Measurements from ENCODE around the gene ZNF549.
A peak's percentile ranks its signal among the peaks of the same experiment; 100 is the strongest.
"Not testable (repeated sequence)": the region's sequence is repeated elsewhere in the genome, so short reads cannot be mapped to it uniquely, and the experiment has no call there.

Gene ZNF549

GRCh38 chr19:57527136-57527881 lies at the start of gene ZNF549:
TSS of gene ZNF549 (plus strand) at chr19:57527356. CDS start at chr19:57527574, 218 bp downstream.
- Histone ChIP-seq H3K36me3 (ENCODE audit: control insufficient read depth, insufficient read depth, low read length, severe bottlenecking) (peaks cover 16% of the 10 kb centered on the region), H3K9me3 (ENCODE audit: control insufficient read depth, low read length) (peaks cover 7% of the 10 kb centered on the region), H3K4me1 (ENCODE audit: control insufficient read depth, insufficient read depth, low read length) (peaks cover 9% of the 10 kb centered on the region), H3K27me3 (replicated peaks; ENCODE audit: control insufficient read depth, insufficient read depth, low read length) (no peaks in the 10 kb centered on the region), H3K4me3 (ENCODE audit: low read length) (peak within 1 kb of the TSS; percentile 96), H3K9ac (ENCODE audit: low read length) (peak within 1 kb of the TSS; percentile 93)
- DNase-seq (ENCODE audit: low read depth), result peak; percentile 97

GRCh38 chr19:57487477-57488298 lies 39.5 kb upstream of the ZNF549 start, which contains the start of gene ZNF419:
TSS of gene ZNF419 (plus strand) at chr19:57487750. CDS start at chr19:57487951, 201 bp downstream.
- not testable (repeated sequence) for H3K27me3 ChIP-seq (replicated peaks; ENCODE audit: control insufficient read depth, insufficient read depth, low read length); H3K9me3 ChIP-seq (ENCODE audit: control insufficient read depth, low read length); H3K4me1 ChIP-seq (ENCODE audit: control insufficient read depth, insufficient read depth, low read length)
- Histone ChIP-seq H3K9ac (ENCODE audit: low read length) (peak within 1 kb of the TSS; percentile 91), H3K4me3 (ENCODE audit: low read length) (peak within 1 kb of the TSS; percentile 98), H3K36me3 (ENCODE audit: control insufficient read depth, insufficient read depth, low read length, severe bottlenecking) (peaks cover 26% of the 10 kb centered on the region)
- DNase-seq (ENCODE audit: low read depth), result peak; percentile 97

- not testable (repeated sequence) for H3K4me1 ChIP-seq (ENCODE audit: control insufficient read depth, insufficient read depth, low read length); H3K9me3 ChIP-seq (ENCODE audit: control insufficient read depth, low read length); H3K27me3 ChIP-seq (replicated peaks; ENCODE audit: control insufficient read depth, insufficient read depth, low read length)
- peaks cover 32% of the 10 kb centered on the region for H3K36me3 ChIP-seq (ENCODE audit: control insufficient read depth, insufficient read depth, low read length, severe bottlenecking)
- DNase-seq (ENCODE audit: low read depth), result peak; percentile 59
- H3K9ac ChIP-seq (ENCODE audit: low read length), result peak overlapping the region; percentile 59
- H3K4me3 ChIP-seq (ENCODE audit: low read length), result peak overlapping the region; percentile 79
Measured at GRCh38 chr19:57488299-57488644, 38.9 kb upstream of the ZNF549 start.

DNA sequence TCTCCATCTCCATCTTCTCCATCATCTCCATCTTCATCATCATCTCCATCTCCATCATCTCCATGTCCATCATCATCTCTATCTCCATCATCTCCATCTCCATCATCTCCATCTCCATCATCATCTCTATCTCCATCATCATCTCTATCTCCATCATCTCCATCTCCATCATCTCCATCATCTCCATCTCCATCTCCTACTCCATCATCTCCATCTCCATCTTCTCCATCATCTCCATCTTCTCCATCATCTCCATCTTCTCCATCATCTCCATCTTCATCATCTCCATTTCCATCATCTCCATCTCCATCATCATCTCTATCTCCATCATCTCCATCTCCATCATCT lies 27.9 kb upstream of the ZNF549 start:
- H3K9ac ChIP-seq (ENCODE audit: low read length); H3K27me3 ChIP-seq (replicated peaks; ENCODE audit: control insufficient read depth, insufficient read depth, low read length): not testable (repeated sequence)

DNA sequence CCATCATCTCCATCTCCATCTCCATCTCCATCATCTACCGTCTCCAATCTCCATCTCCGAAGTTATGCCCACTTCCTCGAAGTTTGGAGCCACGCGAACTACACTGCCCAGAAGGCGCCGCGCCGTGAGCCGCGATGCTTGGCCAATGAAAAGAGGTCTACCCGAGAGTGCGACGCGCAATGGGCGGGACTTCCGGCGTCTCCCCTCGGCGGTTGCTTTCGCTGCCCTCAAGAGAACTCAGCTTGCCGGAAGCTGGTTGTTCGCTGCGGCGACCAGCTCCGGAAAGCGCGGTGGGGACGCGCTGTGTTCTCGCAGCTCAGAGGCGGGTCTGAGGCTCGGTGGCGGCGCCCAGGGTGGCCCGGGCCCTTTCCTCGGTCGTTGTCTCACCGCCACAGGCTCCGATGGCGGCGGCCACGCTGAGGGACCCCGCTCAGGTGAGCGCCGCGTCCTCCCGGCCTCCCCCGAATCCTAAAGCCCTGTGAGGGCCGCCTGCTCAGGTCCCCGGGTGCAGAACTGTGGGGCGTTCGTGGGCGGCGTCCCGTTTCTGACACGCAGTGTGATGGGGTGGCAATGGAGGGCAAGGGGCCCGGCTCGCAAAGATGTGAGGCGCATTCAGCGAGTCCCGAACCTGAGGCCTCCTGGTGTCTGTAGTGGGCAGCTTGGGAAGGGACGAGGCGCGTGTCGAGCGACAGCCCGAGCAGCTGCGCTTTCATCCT lies 27.3 kb upstream of the ZNF549 start, which contains the start of gene ZNF773:
Gene ZNF773, plus strand, starts transcription at position 259 of the 716 bp plus-strand sequence. Its CDS starts 143 bp downstream, at position 402.
- not testable (repeated sequence) for H3K4me1 ChIP-seq (ENCODE audit: control insufficient read depth, insufficient read depth, low read length); H3K9me3 ChIP-seq (ENCODE audit: control insufficient read depth, low read length); H3K27me3 ChIP-seq (replicated peaks; ENCODE audit: control insufficient read depth, insufficient read depth, low read length)
- H3K36me3 ChIP-seq (ENCODE audit: control insufficient read depth, insufficient read depth, low read length, severe bottlenecking), result peaks cover 18% of the 10 kb centered on the region
- peak within 1 kb of the TSS; percentile 90 for H3K4me3 ChIP-seq (ENCODE audit: low read length)
- DNase-seq (ENCODE audit: low read depth), result peak; percentile 98
- H3K9ac ChIP-seq (ENCODE audit: low read length), result peak within 1 kb of the TSS; percentile 96

More for the DNA sequence above, 27.9 kb upstream of the ZNF549 start:
- peak overlapping the region; percentile 90 for H3K4me3 ChIP-seq (ENCODE audit: low read length)
- H3K36me3 ChIP-seq (ENCODE audit: control insufficient read depth, insufficient read depth, low read length, severe bottlenecking), result peaks cover 19% of the 10 kb centered on the region
- not testable (repeated sequence) for DNase-seq (ENCODE audit: low read depth); H3K4me1 ChIP-seq (ENCODE audit: control insufficient read depth, insufficient read depth, low read length); H3K9me3 ChIP-seq (ENCODE audit: control insufficient read depth, low read length)

GRCh38 chr19:57500400-57500799 lies 26.8 kb upstream of the ZNF549 start:
- not testable (repeated sequence) for H3K9me3 ChIP-seq (ENCODE audit: control insufficient read depth, low read length); H3K4me1 ChIP-seq (ENCODE audit: control insufficient read depth, insufficient read depth, low read length); H3K27me3 ChIP-seq (replicated peaks; ENCODE audit: control insufficient read depth, insufficient read depth, low read length)
- peaks cover 23% of the 10 kb centered on the region for H3K36me3 ChIP-seq (ENCODE audit: control insufficient read depth, insufficient read depth, low read length, severe bottlenecking)
- H3K4me3 ChIP-seq (ENCODE audit: low read length), result peak overlapping the region; percentile 90
- peak overlapping the region; percentile 83 for H3K9ac ChIP-seq (ENCODE audit: low read length)
- peak; percentile 69 for DNase-seq (ENCODE audit: low read depth)

DNA sequence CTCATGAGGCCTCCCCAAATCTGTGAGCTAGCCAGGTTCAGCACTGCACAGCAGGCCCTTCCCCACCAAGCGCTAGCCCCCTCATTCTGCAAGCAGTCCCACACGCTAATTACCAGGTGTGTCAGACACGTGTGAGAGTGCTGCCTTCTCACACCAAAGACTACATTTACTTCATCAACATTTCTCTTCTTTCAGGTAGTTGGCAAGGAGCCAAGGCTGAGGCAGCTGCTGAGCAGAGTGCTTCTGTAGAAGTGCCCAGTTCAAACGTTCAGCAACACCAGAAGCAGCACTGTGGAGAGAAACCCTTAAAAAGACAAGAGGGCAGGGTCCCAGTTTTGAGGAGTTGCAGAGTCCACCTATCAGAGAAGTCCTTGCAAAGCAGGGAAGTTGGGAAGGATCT lies 21.0 kb upstream of the ZNF549 start:
- peaks cover 71% of the 10 kb centered on the region for H3K36me3 ChIP-seq (ENCODE audit: control insufficient read depth, insufficient read depth, low read length, severe bottlenecking)
- no peaks in the 10 kb centered on the region for H3K27me3 ChIP-seq (replicated peaks; ENCODE audit: control insufficient read depth, insufficient read depth, low read length)
- H3K9me3 ChIP-seq (ENCODE audit: control insufficient read depth, low read length), result peaks cover 12% of the 10 kb centered on the region
- H3K4me3 ChIP-seq (ENCODE audit: low read length), result no peak overlapping the region
- no peak overlapping the region for H3K9ac ChIP-seq (ENCODE audit: low read length)
- DNase-seq (ENCODE audit: low read depth), result no peak
- H3K4me1 ChIP-seq (ENCODE audit: control insufficient read depth, insufficient read depth, low read length), result peaks cover 2% of the 10 kb centered on the region

GRCh38 chr19:57511484-57511883 lies 15.7 kb upstream of the ZNF549 start:
- Histone ChIP-seq H3K9me3 (ENCODE audit: control insufficient read depth, low read length) (peaks cover 42% of the 10 kb centered on the region), H3K9ac (ENCODE audit: low read length) (no peak overlapping the region), H3K4me1 (ENCODE audit: control insufficient read depth, insufficient read depth, low read length) (no peaks in the 10 kb centered on the region), H3K36me3 (ENCODE audit: control insufficient read depth, insufficient read depth, low read length, severe bottlenecking) (peaks cover 87% of the 10 kb centered on the region), H3K4me3 (ENCODE audit: low read length) (peak overlapping the region; percentile 23), H3K27me3 (replicated peaks; ENCODE audit: control insufficient read depth, insufficient read depth, low read length) (no peaks in the 10 kb centered on the region)
- no peak for DNase-seq (ENCODE audit: low read depth)

- Histone ChIP-seq H3K9me3 (ENCODE audit: control insufficient read depth, low read length) (peaks cover 36% of the 10 kb centered on the region), H3K4me3 (ENCODE audit: low read length) (peak overlapping the region; percentile 47), H3K27me3 (replicated peaks; ENCODE audit: control insufficient read depth, insufficient read depth, low read length) (no peaks in the 10 kb centered on the region), H3K9ac (ENCODE audit: low read length) (no peak overlapping the region), H3K36me3 (ENCODE audit: control insufficient read depth, insufficient read depth, low read length, severe bottlenecking) (peaks cover 88% of the 10 kb centered on the region), H3K4me1 (ENCODE audit: control insufficient read depth, insufficient read depth, low read length) (no peaks in the 10 kb centered on the region)
- DNase-seq (ENCODE audit: low read depth), result peak; percentile 10
Measured at GRCh38 chr19:57512845-57513244, 14.3 kb upstream of the ZNF549 start.

DNA sequence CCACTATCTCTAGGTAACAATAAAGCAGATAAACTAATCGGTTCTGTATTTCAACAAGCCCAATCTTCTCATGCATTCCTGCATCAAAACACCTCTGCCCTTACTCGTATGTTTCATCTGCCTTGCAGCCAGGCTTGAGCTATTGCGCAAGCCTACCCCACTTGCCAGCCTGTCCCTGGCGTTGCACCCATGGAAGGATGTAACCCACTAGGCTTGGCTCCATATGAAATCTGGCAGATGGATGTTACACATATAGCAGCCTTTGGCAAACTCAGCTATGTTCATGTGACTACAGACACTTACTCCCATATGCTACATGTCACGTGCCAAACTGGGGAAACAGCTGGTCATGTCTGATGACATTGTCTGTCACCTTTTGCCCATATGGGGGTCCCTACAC lies 11.9 kb upstream of the ZNF549 start:
- H3K4me3 ChIP-seq (ENCODE audit: low read length), result no peak overlapping the region

GRCh38 chr19:57518021-57518420 lies 9.1 kb upstream of the ZNF549 start:
- H3K4me3 ChIP-seq (ENCODE audit: low read length); H3K9ac ChIP-seq (ENCODE audit: low read length); H3K27me3 ChIP-seq (replicated peaks; ENCODE audit: control insufficient read depth, insufficient read depth, low read length); H3K4me1 ChIP-seq (ENCODE audit: control insufficient read depth, insufficient read depth, low read length): not testable (repeated sequence)
- peak; percentile 8 for DNase-seq (ENCODE audit: low read depth)
- Histone ChIP-seq H3K9me3 (ENCODE audit: control insufficient read depth, low read length) (peaks cover 12% of the 10 kb centered on the region), H3K36me3 (ENCODE audit: control insufficient read depth, insufficient read depth, low read length, severe bottlenecking) (peaks cover 55% of the 10 kb centered on the region)

More for the DNA sequence above, 11.9 kb upstream of the ZNF549 start:
- no peak overlapping the region for H3K9ac ChIP-seq (ENCODE audit: low read length)
- H3K4me1 ChIP-seq (ENCODE audit: control insufficient read depth, insufficient read depth, low read length), result no peaks in the 10 kb centered on the region
- H3K36me3 ChIP-seq (ENCODE audit: control insufficient read depth, insufficient read depth, low read length, severe bottlenecking), result peaks cover 73% of the 10 kb centered on the region
- H3K9me3 ChIP-seq (ENCODE audit: control insufficient read depth, low read length), result peaks cover 32% of the 10 kb centered on the region
- no peaks in the 10 kb centered on the region for H3K27me3 ChIP-seq (replicated peaks; ENCODE audit: control insufficient read depth, insufficient read depth, low read length)
- DNase-seq (ENCODE audit: low read depth), result no peak
